Uterus (tissue), 4 donors: ENCODE measurements around the gene CFAP69. TPM values are rescaled to one million over a fixed set of nuclear protein-coding genes. Genes with fewer than 3 reads are reported as not detected.
"Not testable (repeated sequence)": the region's sequence is repeated elsewhere in the genome, so short reads cannot be mapped to it uniquely, and the experiment has no call there.

Source experiments
- DNase-seq, 2 donors: peaks; one replicate each; pipeline ENCODE4 v3.0.0-alpha.2; 2019 to 2020
- H3K27ac ChIP-seq, 2 donors: fragments of 200-600 bp; sonication (generic); 1 replicate in 1 of 2; 2 replicates in 1 of 2; pipeline ENCODE4 v1.5.1; 2016 to 2018
- H3K27me3 ChIP-seq, 2 donors: fragments of 200-600 bp; sonication (generic); one replicate each; pipeline ENCODE4 v1.5.1; 2018 to 2019; ENCODE audit warnings: control low read depth in 1 of 2
- H3K36me3 ChIP-seq, 2 donors: fragments of 200-600 bp; sonication (generic); one replicate each; pipeline ENCODE4 v1.5.1; 2019; ENCODE audit warnings: control low read depth in 1 of 2
- H3K4me1 ChIP-seq, 2 donors: fragments of 200-600 bp; sonication (generic); one replicate each; pipeline ENCODE4 v1.5.1; 2018 to 2019; ENCODE audit warnings: control low read depth in 1 of 2
- H3K4me3 ChIP-seq, 2 donors: fragments of 200-600 bp; sonication (generic); 1 replicate in 1 of 2; 2 replicates in 1 of 2; pipeline ENCODE4 v1.5.1; 2018 to 2019; ENCODE audit warnings: mild to moderate bottlenecking in 1 of 2
- H3K9me3 ChIP-seq, 2 donors: fragments of 200-600 bp; sonication (generic); one replicate each; pipeline ENCODE4 v1.5.1; 2019; ENCODE audit warnings: control low read depth in 1 of 2
- POLR2A ChIP-seq, 2 donors: fragments of 450-650 bp; IDR thresholded peaks; one replicate each; pipeline ENCODE4 v1.6.1; 2016; ENCODE audit warnings: antibody characterized with exemption in 2 of 2, mild to moderate bottlenecking in 1 of 2, moderate library complexity in 1 of 2
- intact Hi-C: fragments of 100-400 bp; cut with DNase I; formaldehyde crosslinking; loops from one replicate; pipeline ENCODE4 v1.15.1; 2023; ENCODE audit warnings: low total_unique reads
- total RNA-seq, 4 donors: library from RNA; depleted of rRNA in 3 of 4; stranded (reverse); fragments of >200 nt in 3 of 4; gene quantifications; one replicate each; pipeline versions ENCODE4 v1.1.0 to v1.2.4, GENCODE V29; 2014 to 2023
- TF ChIP-seq, protein P1 (sequence below), 4 experiments: fragments of 200-600 bp in 2 of 4; fragments of 450-650 bp in 2 of 4; sonication (generic) in 2 of 4; IDR thresholded peaks; one replicate each; pipeline ENCODE4 v1.5.1; 2016 to 2019; ENCODE audit warnings: antibody characterized with exemption in 4 of 4, mild to moderate bottlenecking in 2 of 4, moderate library complexity in 1 of 4
- donor health status: DM: yes; HTN: yes; CAD: no.

CFAP69 gene
- total RNA-seq, 4 donors from 2014 or later, result 5.9 to 17.4 (median 10.2) TPM

DNA sequence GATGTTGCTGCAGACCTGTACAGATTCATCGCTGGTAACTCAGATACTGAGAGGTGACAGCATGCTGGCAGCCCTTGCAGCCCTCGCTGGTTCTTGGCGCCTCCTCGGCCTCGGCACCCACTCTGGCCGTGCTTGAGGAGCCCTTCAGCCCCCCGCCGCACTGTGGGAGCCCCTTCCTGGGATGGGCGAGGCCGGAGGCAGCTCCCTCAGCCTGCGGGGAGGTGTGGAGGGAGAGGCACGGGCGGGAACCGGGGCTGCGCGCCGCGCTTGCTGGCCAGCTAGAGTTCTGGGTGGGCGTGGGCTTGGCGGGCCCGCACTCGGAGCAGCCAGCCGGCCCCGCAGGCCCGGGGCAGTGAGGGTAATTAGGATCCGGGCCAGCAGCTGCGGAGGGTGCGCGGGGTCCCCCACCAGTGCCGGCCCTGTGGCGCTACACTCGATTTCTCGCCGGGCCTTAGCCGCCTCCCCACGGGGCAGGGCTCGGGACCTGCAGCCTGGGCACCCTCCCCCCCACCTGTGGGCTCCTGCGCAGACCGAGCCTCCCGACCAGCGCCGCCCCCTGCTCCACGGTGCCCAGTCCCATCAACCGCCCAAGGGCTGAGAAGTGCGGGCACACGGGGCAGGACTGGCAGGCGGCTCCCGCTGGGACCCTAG, 89.3 kb downstream of the CFAP69 start:
- Histone ChIP-seq H3K27me3 (no peaks in the 10 kb centered on the region), H3K36me3 (no peaks in the 10 kb centered on the region), H3K4me3 (no peak overlapping the region), H3K4me1 (no peaks in the 10 kb centered on the region), H3K9me3 (no peaks in the 10 kb centered on the region), H3K27ac (no peak overlapping the region)
- DNase-seq, result no peak
- intact Hi-C loops, result no loop called here
- TF ChIP-seq, protein P1, sequence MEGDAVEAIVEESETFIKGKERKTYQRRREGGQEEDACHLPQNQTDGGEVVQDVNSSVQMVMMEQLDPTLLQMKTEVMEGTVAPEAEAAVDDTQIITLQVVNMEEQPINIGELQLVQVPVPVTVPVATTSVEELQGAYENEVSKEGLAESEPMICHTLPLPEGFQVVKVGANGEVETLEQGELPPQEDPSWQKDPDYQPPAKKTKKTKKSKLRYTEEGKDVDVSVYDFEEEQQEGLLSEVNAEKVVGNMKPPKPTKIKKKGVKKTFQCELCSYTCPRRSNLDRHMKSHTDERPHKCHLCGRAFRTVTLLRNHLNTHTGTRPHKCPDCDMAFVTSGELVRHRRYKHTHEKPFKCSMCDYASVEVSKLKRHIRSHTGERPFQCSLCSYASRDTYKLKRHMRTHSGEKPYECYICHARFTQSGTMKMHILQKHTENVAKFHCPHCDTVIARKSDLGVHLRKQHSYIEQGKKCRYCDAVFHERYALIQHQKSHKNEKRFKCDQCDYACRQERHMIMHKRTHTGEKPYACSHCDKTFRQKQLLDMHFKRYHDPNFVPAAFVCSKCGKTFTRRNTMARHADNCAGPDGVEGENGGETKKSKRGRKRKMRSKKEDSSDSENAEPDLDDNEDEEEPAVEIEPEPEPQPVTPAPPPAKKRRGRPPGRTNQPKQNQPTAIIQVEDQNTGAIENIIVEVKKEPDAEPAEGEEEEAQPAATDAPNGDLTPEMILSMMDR (IDR thresholded peaks at IDR 0.05), result no peak
- TF ChIP-seq POLR2A (IDR thresholded peaks at IDR 0.05), result no peak

DNA sequence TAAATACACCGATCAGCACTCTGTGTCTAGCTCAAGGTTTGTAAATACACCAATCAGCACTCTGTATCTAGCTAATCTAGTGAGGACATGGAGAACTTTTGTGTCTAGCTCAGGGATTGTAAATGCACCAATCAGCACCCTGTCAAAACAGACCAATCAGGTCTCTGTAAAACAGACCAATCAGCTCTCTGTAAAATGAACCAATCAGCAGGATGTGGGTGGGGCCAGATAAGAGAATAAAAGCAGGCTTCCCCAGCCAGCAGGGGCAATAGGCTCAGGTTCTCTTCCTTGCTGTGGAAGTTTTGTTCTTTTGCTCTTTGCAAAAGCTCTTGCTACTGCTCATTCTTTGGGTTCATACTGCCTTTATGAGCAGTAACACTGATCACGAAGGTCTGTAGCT, 90.0 kb downstream of the CFAP69 start:
- H3K27me3 ChIP-seq, H3K27ac ChIP-seq, H3K4me3 ChIP-seq, H3K9me3 ChIP-seq, intact Hi-C loops, H3K36me3 ChIP-seq, H3K4me1 ChIP-seq, DNase-seq: not testable (repeated sequence)

DNA sequence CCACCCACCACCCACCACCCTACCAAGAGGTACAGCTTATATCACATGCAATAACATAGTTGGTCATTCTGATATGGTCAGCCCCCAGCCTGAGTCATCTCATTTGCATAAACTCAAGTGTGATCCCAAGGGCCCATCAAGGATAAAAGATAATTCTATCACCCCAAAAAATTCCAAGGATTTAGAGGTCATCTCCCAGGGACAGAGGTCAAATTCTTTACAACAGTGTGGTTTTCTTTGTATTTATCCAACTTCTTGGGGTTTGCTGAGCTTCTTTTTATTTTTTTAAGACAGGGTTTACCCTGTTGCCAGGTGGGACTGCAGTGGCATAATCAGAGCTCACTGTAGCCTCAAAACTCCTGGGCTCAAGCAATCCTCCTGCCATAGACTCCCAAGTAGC, 92.1 kb downstream of the CFAP69 start:
- no peak for TF ChIP-seq POLR2A (IDR thresholded peaks at IDR 0.05)
- TF ChIP-seq, protein P1 (IDR thresholded peaks at IDR 0.05), result no peak
- no peak for DNase-seq
- intact Hi-C loops, result no loop called here
- no peak overlapping the region for H3K27ac ChIP-seq
- H3K4me1 ChIP-seq, result no peaks in the 10 kb centered on the region
- no peaks in the 10 kb centered on the region for H3K36me3 ChIP-seq
- no peaks in the 10 kb centered on the region for H3K27me3 ChIP-seq
- no peaks in the 10 kb centered on the region for H3K9me3 ChIP-seq
- H3K4me3 ChIP-seq, result no peak overlapping the region

DNA sequence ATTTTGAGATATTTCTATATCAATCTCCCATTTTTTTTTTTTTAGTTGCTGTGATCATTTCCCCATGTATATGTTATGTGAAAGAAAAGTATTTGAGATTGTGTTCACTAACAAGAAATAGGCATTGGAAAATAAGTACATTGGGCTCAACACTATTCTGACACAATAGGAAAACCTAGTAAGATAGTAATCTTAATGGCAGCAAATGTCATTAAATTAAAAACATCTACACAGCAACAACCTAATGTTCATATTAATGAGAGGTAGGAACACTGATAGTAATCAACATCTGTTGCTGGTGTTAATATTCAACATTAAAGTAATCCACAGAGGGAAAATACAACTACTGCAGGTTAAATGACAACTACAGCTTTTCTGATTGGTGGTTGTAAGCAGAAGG, 100.0 kb downstream of the CFAP69 start:
- H3K4me1 ChIP-seq, result no peaks in the 10 kb centered on the region
- H3K27ac ChIP-seq, result peak overlapping the region; percentile 85 to 88
- H3K36me3 ChIP-seq, result no peaks in the 10 kb centered on the region
- no peak for DNase-seq
- no peaks in the 10 kb centered on the region for H3K27me3 ChIP-seq
- TF ChIP-seq, protein P1 (IDR thresholded peaks at IDR 0.05), result no peak
- no peak for TF ChIP-seq POLR2A (IDR thresholded peaks at IDR 0.05)
- intact Hi-C loops, result no loop called here
- no peaks in the 10 kb centered on the region for H3K9me3 ChIP-seq
- no peak overlapping the region for H3K4me3 ChIP-seq

DNA sequence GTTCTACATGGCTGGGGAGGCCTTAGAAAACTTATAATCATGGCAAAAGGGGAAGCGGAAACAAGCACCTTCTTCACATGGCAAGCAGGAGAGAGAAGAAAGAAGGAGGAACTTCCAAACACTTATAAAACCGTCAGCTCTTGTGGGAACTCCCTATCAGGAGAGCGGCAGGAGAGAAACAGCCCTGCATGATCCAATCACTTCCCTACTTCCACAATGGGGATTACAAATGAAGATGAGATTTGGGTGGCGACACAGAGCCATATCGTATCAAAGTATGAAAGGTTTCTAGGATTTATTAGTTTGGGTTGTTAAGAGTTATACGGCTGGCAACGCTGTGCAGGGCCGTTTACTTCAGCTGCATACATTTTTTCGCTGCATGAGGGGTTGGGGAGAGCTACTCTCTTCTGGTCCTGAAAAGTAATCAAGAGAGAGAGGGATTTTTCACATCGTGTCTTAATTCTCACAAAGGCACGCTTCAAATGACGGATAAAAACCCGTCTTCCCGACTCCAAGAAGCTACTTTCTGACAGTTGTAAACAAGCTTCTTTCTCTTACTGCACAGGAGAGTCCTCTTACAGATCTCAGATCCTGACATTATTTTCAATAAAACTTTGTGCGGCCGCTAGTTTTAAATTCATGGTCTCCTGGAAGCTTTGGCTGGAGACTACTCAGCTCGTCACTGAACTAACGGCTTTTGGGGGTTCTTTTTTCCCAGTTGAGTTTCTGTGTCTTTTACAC, 100.8 kb downstream of the CFAP69 start:
- TF ChIP-seq, protein P1 (IDR thresholded peaks at IDR 0.05), result no peak
- TF ChIP-seq POLR2A (IDR thresholded peaks at IDR 0.05), result no peak
- Histone ChIP-seq H3K4me1 (no peaks in the 10 kb centered on the region), H3K4me3 (peak overlapping the region; percentile 70 to 72), H3K9me3 (no peaks in the 10 kb centered on the region), H3K36me3 (no peaks in the 10 kb centered on the region), H3K27me3 (no peaks in the 10 kb centered on the region), H3K27ac (peak overlapping the region; percentile 85 to 88)
- intact Hi-C loops, result no loop called here
- no peak for DNase-seq
